T-cell (primary cell): ENCODE measurements around the gene OSBP2. TPM values are rescaled to one million over a fixed set of nuclear protein-coding genes. Genes with fewer than 3 reads are reported as not detected.
A peak's percentile ranks its signal among the peaks of the same experiment; 100 is the strongest.

ENCODE experiments used
- ATAC-seq, 4 experiments: fragments of 200-7000 bp in 3 of 4; fragments of 150-1000 bp in 1 of 4; cut with Tn5 transposase; replicated peaks in 1 of 4; 1 replicate in 3 of 4; 2 replicates in 1 of 4; pipeline ENCODE4 v1.10.0; 2021; ENCODE audit warnings: moderate library complexity in 3 of 4, mild to moderate bottlenecking in 2 of 4, moderate number of reproducible peaks in 1 of 4
- CTCF ChIA-PET, 2 donors: fragments of 300-600 bp; sonication (Branson Sonifier 250); formaldehyde crosslinking; loops; one replicate each; lab custom pipeline; 2022; ENCODE audit warnings: antibody characterized with exemption in 2 of 2; lab: Charles Lee
- POLR2A ChIA-PET, 2 donors: fragments of 300-600 bp; sonication (Branson Sonifier 250); formaldehyde crosslinking; loops; one replicate each; lab custom pipeline; 2022; ENCODE audit warnings: antibody characterized with exemption in 2 of 2; lab: Charles Lee
- DNase-seq, 35 experiments: peaks; one replicate each; pipeline versions ENCODE4 v3.0.0 to v3.0.0-alpha.2; 2013 to 2023
- H3K27ac ChIP-seq: one replicate; pipeline ENCODE4 v1.5.1; 2013; ENCODE audit warnings: low read length
- H3K27me3 ChIP-seq, 2 experiments: replicated peaks in 1 of 2; 1 replicate in 1 of 2; 2 replicates in 1 of 2; pipeline versions ENCODE4 v1.6.1 to v1.7.0; 2013; ENCODE audit warnings: low read length in 1 of 2, mixed read lengths in 1 of 2; ENCODE audit not compliant: control insufficient read depth in 2 of 2, insufficient read depth in 2 of 2; ENCODE audit errors: extremely low read depth in 1 of 2
- H3K36me3 ChIP-seq, 2 donors: 1 replicate in 1 of 2; 2 replicates in 1 of 2; pipeline versions ENCODE4 v1.6.1 to v1.7.0; 2013; ENCODE audit warnings: low read length in 1 of 2; ENCODE audit not compliant: control insufficient read depth in 2 of 2, insufficient read depth in 1 of 2; ENCODE audit errors: extremely low read depth in 1 of 2
- H3K4me1 ChIP-seq, 2 experiments: 1 replicate in 1 of 2; 2 replicates in 1 of 2; pipeline versions ENCODE4 v1.6.1 to v1.7.0; 2013; ENCODE audit warnings: low read length in 2 of 2, mixed read lengths in 1 of 2; ENCODE audit not compliant: insufficient read depth in 2 of 2, control insufficient read depth in 1 of 2; ENCODE audit errors: extremely low read depth in 1 of 2
- H3K4me3 ChIP-seq, 2 donors: 1 replicate in 1 of 2; 2 replicates in 1 of 2; pipeline versions ENCODE4 v1.5.1 to v1.7.0; 2013; ENCODE audit warnings: mild to moderate bottlenecking in 2 of 2, low read length in 1 of 2, moderate library complexity in 1 of 2; ENCODE audit not compliant: control insufficient read depth in 1 of 2; ENCODE audit errors: extremely low read depth in 1 of 2
- H3K9me3 ChIP-seq: 2 replicates; pipeline ENCODE4 v1.7.0; 2013
- H3K27ac Mint-ChIP-seq, 2 donors: one replicate each; pipeline ENCODE4 v1.8.0; 2020 to 2021; ENCODE audit warnings: mild to moderate bottlenecking in 2 of 2, mixed read lengths in 2 of 2
- H3K27me3 Mint-ChIP-seq, 2 donors: one replicate each; pipeline ENCODE4 v1.8.0; 2021 to 2022; ENCODE audit warnings: mixed read lengths in 2 of 2
- H3K36me3 Mint-ChIP-seq: one replicate; pipeline ENCODE4 v1.8.0; 2021; ENCODE audit warnings: mixed read lengths
- H3K4me1 Mint-ChIP-seq, 3 donors: one replicate each; pipeline ENCODE4 v1.8.0; 2020 to 2022; ENCODE audit warnings: mixed read lengths in 3 of 3, mild to moderate bottlenecking in 1 of 3
- H3K4me3 Mint-ChIP-seq, 3 donors: one replicate each; pipeline ENCODE4 v1.8.0; 2020 to 2022; ENCODE audit warnings: mild to moderate bottlenecking in 3 of 3, mixed read lengths in 3 of 3, moderate library complexity in 3 of 3
- H3K9me3 Mint-ChIP-seq, 3 donors: one replicate each; pipeline ENCODE4 v1.8.0; 2020 to 2022; ENCODE audit warnings: mixed read lengths in 3 of 3
- WGBS: methylation state at CpG from one replicate; pipeline ENCODE4 v1.1.5; 2013; ENCODE audit warnings: missing lambda C conversion rate; ENCODE audit not compliant: insufficient coverage; 5-methylcytosine and 5-hydroxymethylcytosine counted together
- total RNA-seq, 35 experiments: library from RNA in 6 of 35; stranded (reverse) in 6 of 35; fragments of 120-200 nt in 1 of 35; gene quantifications; one replicate each; pipeline versions ENCODE4 v1.2.1 to v1.2.4 and lab custom pipeline; 2013 to 2026

OSBP2 gene
- total RNA-seq, 5 donors from 2014 or later (not counting 1 experiment from before 2014, with no cell fraction given) = 1.6 to 2.8 (median 2.1) TPM

GRCh38 chr22:30923168-30923900 lies 228.7 kb downstream of the OSBP2 start:
- no peaks in the 10 kb centered on the region for H3K27me3 Mint-ChIP-seq
- Histone ChIP-seq H3K27ac (no peak overlapping the region), H3K27me3 (no peaks in the 10 kb centered on the region), H3K4me3 (no peak overlapping the region), H3K36me3 (peaks cover 11 to 35% of the 10 kb centered on the region in 2 donors), H3K9me3 (no peaks in the 10 kb centered on the region), H3K4me1 (peaks cover 4 to 20% of the 10 kb centered on the region in 2 experiments)
- H3K4me1 Mint-ChIP-seq = peaks cover 17 to 38% (median 21%) of the 10 kb centered on the region in 3 donors
- ChIA-PET CTCF (no interaction called here), POLR2A (interaction anchor here in 1 of 2 donors (0.6 kb wide), 2 partner anchors 15 to 360 kb away, joined by 6 read pairs; no protein-coding TSS in a partner anchor)
- peak overlapping the region in 1 of 2 donors; percentile 46 for H3K27ac Mint-ChIP-seq
- DNase-seq (no peak), ATAC-seq (no peak)
- peaks cover 21% of the 10 kb centered on the region for H3K36me3 Mint-ChIP-seq
- H3K9me3 Mint-ChIP-seq = no peaks in the 10 kb centered on the region
- WGBS = 97% methylated on average over 6 of the region's 9 CpGs
- H3K4me3 Mint-ChIP-seq = peak overlapping the region in 1 of 3 donors; percentile 30

GRCh38 chr22:30925667-30926066 lies 231.0 kb downstream of the OSBP2 start:
- Histone ChIP-seq H3K27ac (no peak overlapping the region), H3K4me3 (no peak overlapping the region), H3K9me3 (no peaks in the 10 kb centered on the region), H3K36me3 (peaks cover 11 to 55% of the 10 kb centered on the region in 2 donors), H3K4me1 (peaks cover 4 to 13% of the 10 kb centered on the region in 2 experiments), H3K27me3 (no peaks in the 10 kb centered on the region)
- POLR2A ChIA-PET = no interaction called here
- Mint-ChIP-seq H3K27ac (peak overlapping the region in 1 of 2 donors; percentile 16), H3K4me1 (peaks cover 15 to 30% (median 19%) of the 10 kb centered on the region in 3 donors), H3K4me3 (no peak overlapping the region), H3K36me3 (peaks cover 33% of the 10 kb centered on the region), H3K27me3 (no peaks in the 10 kb centered on the region), H3K9me3 (no peaks in the 10 kb centered on the region)
- CTCF ChIA-PET = no interaction called here
- WGBS = 96% methylated on average over 5 of the region's 5 CpGs
- DNase-seq (no peak), ATAC-seq (no peak)

- ChIA-PET POLR2A (no interaction called here), CTCF (no interaction called here)
- Mint-ChIP-seq H3K36me3 (peaks cover 42% of the 10 kb centered on the region), H3K27ac (peak overlapping the region; percentile 11 to 13), H3K9me3 (no peaks in the 10 kb centered on the region), H3K27me3 (no peaks in the 10 kb centered on the region), H3K4me3 (no peak overlapping the region), H3K4me1 (peaks cover 17 to 30% (median 18%) of the 10 kb centered on the region in 3 donors)
- Histone ChIP-seq H3K27me3 (no peaks in the 10 kb centered on the region), H3K27ac (no peak overlapping the region), H3K36me3 (peaks cover 21 to 66% of the 10 kb centered on the region in 2 donors), H3K9me3 (no peaks in the 10 kb centered on the region), H3K4me1 (peaks cover 0 to 15% of the 10 kb centered on the region in 2 experiments), H3K4me3 (no peak overlapping the region)
- ATAC-seq = no peak
- no peak for DNase-seq
- WGBS = 95% methylated on average over 3 of the region's 4 CpGs
These were observed 232.0 kb downstream of the OSBP2 start for GRCh38 chr22:30926706-30927105.

GRCh38 chr22:30927806-30928205 lies 233.1 kb downstream of the OSBP2 start:
- Mint-ChIP-seq H3K36me3 (peaks cover 51% of the 10 kb centered on the region), H3K9me3 (no peaks in the 10 kb centered on the region), H3K27me3 (no peaks in the 10 kb centered on the region), H3K4me3 (no peak overlapping the region), H3K27ac (no peak overlapping the region), H3K4me1 (peaks cover 20 to 29% (median 21%) of the 10 kb centered on the region in 3 donors)
- WGBS = 94% methylated on average over 4 of the region's 10 CpGs
- H3K4me3 ChIP-seq = no peak overlapping the region
- peaks cover 31 to 77% of the 10 kb centered on the region in 2 donors for H3K36me3 ChIP-seq
- no peak for ATAC-seq
- no peaks in the 10 kb centered on the region for H3K27me3 ChIP-seq
- CTCF ChIA-PET = no interaction called here
- H3K4me1 ChIP-seq = peaks cover 0 to 11% of the 10 kb centered on the region in 2 experiments
- POLR2A ChIA-PET = no interaction called here
- H3K9me3 ChIP-seq = no peaks in the 10 kb centered on the region
- no peak for DNase-seq
- no peak overlapping the region for H3K27ac ChIP-seq

GRCh38 chr22:30928401-30928800 lies 233.7 kb downstream of the OSBP2 start:
- Histone ChIP-seq H3K4me3 (no peak overlapping the region), H3K4me1 (peaks cover 0 to 14% of the 10 kb centered on the region in 2 experiments), H3K36me3 (peaks cover 34 to 82% of the 10 kb centered on the region in 2 donors), H3K27me3 (no peaks in the 10 kb centered on the region), H3K9me3 (no peaks in the 10 kb centered on the region), H3K27ac (no peak overlapping the region)
- CTCF ChIA-PET = no interaction called here
- Mint-ChIP-seq H3K4me3 (no peak overlapping the region), H3K4me1 (peaks cover 23 to 29% (median 23%) of the 10 kb centered on the region in 3 donors), H3K27ac (peak overlapping the region in 1 of 2 donors; percentile 44), H3K9me3 (no peaks in the 10 kb centered on the region), H3K27me3 (no peaks in the 10 kb centered on the region), H3K36me3 (peaks cover 55% of the 10 kb centered on the region)
- 97% methylated on average over 5 of the region's 6 CpGs for WGBS
- POLR2A ChIA-PET = no interaction called here
- DNase-seq = no peak
- no peak for ATAC-seq

- H3K4me1 ChIP-seq = peaks cover 0 to 26% of the 10 kb centered on the region in 2 experiments
- CTCF ChIA-PET = interaction anchor here in 1 of 2 donors (1.0 kb wide), 1 partner anchor 11 kb away, joined by 3 read pairs; no protein-coding TSS in a partner anchor
- Mint-ChIP-seq H3K27me3 (no peaks in the 10 kb centered on the region), H3K9me3 (no peaks in the 10 kb centered on the region), H3K36me3 (peaks cover 74% of the 10 kb centered on the region), H3K27ac (peak overlapping the region; percentile 36 to 85), H3K4me1 (peaks cover 29 to 40% (median 36%) of the 10 kb centered on the region in 3 donors), H3K4me3 (no peak overlapping the region)
- peaks cover 44 to 96% of the 10 kb centered on the region in 2 donors for H3K36me3 ChIP-seq
- DNase-seq (no peak), ATAC-seq (no peak)
- WGBS = 97% methylated on average over 3 of the region's 3 CpGs
- H3K9me3 ChIP-seq = no peaks in the 10 kb centered on the region
- H3K27ac ChIP-seq = no peak overlapping the region
- H3K4me3 ChIP-seq = no peak overlapping the region
- POLR2A ChIA-PET = no interaction called here
- no peaks in the 10 kb centered on the region for H3K27me3 ChIP-seq
These were observed 235.6 kb downstream of the OSBP2 start for GRCh38 chr22:30930228-30930627.
